Measurements from ENCODE around the gene COL4A2.

Gene COL4A2

GRCh38 chr13:110464556-110465333, 157.7 kb downstream of the COL4A2 start:
- in situ Hi-C loops (cut with MboI; ENCODE audit: low sequenced_read_pairs) = loop anchor here (25.0 kb wide), 1 partner anchor 98 kb away; the partner anchor contains the start of gene RAB20

GRCh38 chr13:110465696-110466095, 158.6 kb downstream of the COL4A2 start:
- in situ Hi-C loops (cut with MboI; ENCODE audit: low sequenced_read_pairs) = loop anchor here (25.0 kb wide), 1 partner anchor 97 kb away; the partner anchor contains the start of gene RAB20

GRCh38 chr13:110466266-110466915, 159.3 kb downstream of the COL4A2 start:
- in situ Hi-C loops (cut with MboI; ENCODE audit: low sequenced_read_pairs) = loop anchor here (25.0 kb wide), 1 partner anchor 96 kb away; the partner anchor contains the start of gene RAB20

GRCh38 chr13:110467516-110468110, 160.5 kb downstream of the COL4A2 start:
- in situ Hi-C loops (cut with MboI; ENCODE audit: low sequenced_read_pairs) = loop anchor here (25.0 kb wide), 1 partner anchor 95 kb away; the partner anchor contains the start of gene RAB20

GRCh38 chr13:110468986-110469495, 162.0 kb downstream of the COL4A2 start:
- in situ Hi-C loops (cut with MboI; ENCODE audit: low sequenced_read_pairs) = loop anchor here (25.0 kb wide), 1 partner anchor 93 kb away; the partner anchor contains the start of gene RAB20

- in situ Hi-C loops (cut with MboI; ENCODE audit: low sequenced_read_pairs) = loop anchor here (25.0 kb wide), 1 partner anchor 93 kb away; the partner anchor contains the start of gene RAB20
These were observed 162.5 kb downstream of the COL4A2 start for GRCh38 chr13:110469597-110469996.

GRCh38 chr13:110470272-110471009, 163.4 kb downstream of the COL4A2 start:
- in situ Hi-C loops (cut with MboI; ENCODE audit: low sequenced_read_pairs) = loop anchor here (25.0 kb wide), 1 partner anchor 92 kb away; the partner anchor contains the start of gene RAB20

- in situ Hi-C loops (cut with MboI; ENCODE audit: low sequenced_read_pairs) = loop anchor here (25.0 kb wide), 1 partner anchor 91 kb away; the partner anchor contains the start of gene RAB20
These were observed 164.2 kb downstream of the COL4A2 start for GRCh38 chr13:110471156-110471832.

GRCh38 chr13:110471833-110472162, 164.7 kb downstream of the COL4A2 start:
- in situ Hi-C loops (cut with MboI; ENCODE audit: low sequenced_read_pairs) = loop anchor here (25.0 kb wide), 1 partner anchor 91 kb away; the partner anchor contains the start of gene RAB20

GRCh38 chr13:110472904-110473563, 165.9 kb downstream of the COL4A2 start:
- in situ Hi-C loops (cut with MboI; ENCODE audit: low sequenced_read_pairs) = loop anchor here (25.0 kb wide), 1 partner anchor 89 kb away; the partner anchor contains the start of gene RAB20

- in situ Hi-C loops (cut with MboI; ENCODE audit: low sequenced_read_pairs) = loop anchor here (25.0 kb wide), 1 partner anchor 88 kb away; the partner anchor contains the start of gene RAB20
These were observed 167.6 kb downstream of the COL4A2 start for GRCh38 chr13:110474713-110475112.

GRCh38 chr13:110475117-110475516, 168.0 kb downstream of the COL4A2 start:
- in situ Hi-C loops (cut with MboI; ENCODE audit: low sequenced_read_pairs) = no loop called here

- in situ Hi-C loops (cut with MboI; ENCODE audit: low sequenced_read_pairs) = no loop called here
These were observed 168.6 kb downstream of the COL4A2 start for GRCh38 chr13:110475550-110476219.

- in situ Hi-C loops (cut with MboI; ENCODE audit: low sequenced_read_pairs) = no loop called here
These were observed 169.1 kb downstream of the COL4A2 start for GRCh38 chr13:110476220-110476617.

GRCh38 chr13:110477706-110478245, 170.7 kb downstream of the COL4A2 start:
- in situ Hi-C loops (cut with MboI; ENCODE audit: low sequenced_read_pairs) = no loop called here

- in situ Hi-C loops (cut with MboI; ENCODE audit: low sequenced_read_pairs) = no loop called here
These were observed 171.5 kb downstream of the COL4A2 start for GRCh38 chr13:110478405-110479214.

- in situ Hi-C loops (cut with MboI; ENCODE audit: low sequenced_read_pairs) = no loop called here
These were observed 172.1 kb downstream of the COL4A2 start for GRCh38 chr13:110479215-110479545.

GRCh38 chr13:110479648-110480047, 172.6 kb downstream of the COL4A2 start:
- in situ Hi-C loops (cut with MboI; ENCODE audit: low sequenced_read_pairs) = no loop called here

Data from HL-60/S4 treated with retinoic acid at 250 ng/mL for 4 days and 3 days (cell line).